ENCODE measurements around the gene METTL16.
"Not testable (repeated sequence)": the region's sequence is repeated elsewhere in the genome, so short reads cannot be mapped to it uniquely, and the experiment has no call there.

The METTL16 gene

DNA sequence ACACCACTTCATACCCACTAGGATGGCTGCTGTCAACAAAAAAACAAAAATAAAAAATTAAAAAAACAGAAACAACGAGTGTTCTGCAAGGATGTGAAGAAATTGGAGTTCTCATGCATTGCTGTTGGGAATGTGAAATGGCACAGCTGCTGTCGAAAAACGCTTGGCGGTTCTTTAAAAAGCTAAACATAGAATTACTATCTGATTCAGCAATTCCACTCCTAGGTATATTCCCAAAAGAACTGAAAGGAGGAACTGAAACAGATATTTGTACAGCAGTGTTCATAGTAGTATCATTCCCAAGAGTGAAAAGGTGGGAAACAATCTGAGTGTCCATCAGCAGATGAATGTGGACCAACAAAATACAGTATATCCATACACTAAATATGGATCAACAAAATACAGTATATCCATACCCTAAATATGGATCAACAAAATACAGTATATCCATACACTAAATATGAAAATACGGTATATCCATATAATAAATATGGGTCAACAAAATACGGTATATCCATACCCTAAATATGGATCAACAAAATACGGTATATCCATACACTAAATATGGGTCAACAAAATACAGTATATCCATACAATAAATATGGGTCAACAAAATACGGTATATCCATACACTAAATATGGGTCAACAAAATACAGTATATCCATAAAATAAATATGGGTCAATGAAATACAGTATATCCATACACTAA, 8.7 kb downstream of the METTL16 start:
- no peak for DNase-seq

- no peak for DNase-seq
Observed at GRCh38 chr17:2500446-2500845, 11.2 kb downstream of the METTL16 start.

DNA sequence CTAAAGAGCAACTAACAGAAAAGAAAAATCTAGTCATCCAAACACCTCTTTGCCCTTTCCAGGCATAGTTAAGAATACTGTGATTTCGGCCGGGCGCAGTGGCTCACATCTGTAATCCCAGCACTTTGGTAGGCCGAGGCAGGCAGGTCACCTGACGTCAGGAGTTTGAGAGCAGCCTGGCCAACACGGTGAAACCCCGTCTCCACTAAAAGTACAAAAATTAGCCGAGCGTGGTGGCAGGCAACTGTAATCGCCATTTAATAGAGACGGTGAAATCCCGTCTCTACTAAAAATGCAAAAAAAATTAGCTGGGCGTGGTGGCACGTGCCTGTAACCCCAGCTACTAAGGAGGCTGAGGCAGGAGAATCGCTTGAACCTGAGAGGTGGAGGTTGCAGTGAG, 22.4 kb downstream of the METTL16 start:
- DNase-seq: not testable (repeated sequence)

DNA sequence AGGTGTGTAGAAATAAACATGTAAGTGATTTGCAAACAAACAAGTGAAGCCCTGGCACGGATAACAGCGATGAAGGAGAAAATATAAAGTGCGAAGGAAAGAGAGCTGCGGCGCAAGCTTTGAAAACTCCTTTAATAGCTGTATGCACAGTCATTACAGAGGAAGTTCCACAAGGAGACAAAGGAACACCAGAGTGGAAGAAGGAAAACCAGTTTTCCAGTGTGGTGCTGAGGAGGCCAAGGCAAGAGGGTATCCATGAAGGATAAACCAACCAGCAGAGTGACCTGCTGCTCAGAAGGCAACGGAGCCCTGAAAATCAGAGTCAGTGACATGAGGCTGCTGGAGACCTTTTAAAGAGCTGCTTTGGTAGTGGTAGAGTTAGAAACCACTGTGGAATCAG, 24.4 kb downstream of the METTL16 start:
- no peak for DNase-seq

- not testable (repeated sequence) for DNase-seq
Observed at GRCh38 chr17:2486709-2487108, 25.0 kb downstream of the METTL16 start.

GRCh38 chr17:2485970-2486369, 25.7 kb downstream of the METTL16 start:
- DNase-seq: no peak

GRCh38 chr17:2485543-2485942, 26.1 kb downstream of the METTL16 start:
- DNase-seq: no peak

DNA sequence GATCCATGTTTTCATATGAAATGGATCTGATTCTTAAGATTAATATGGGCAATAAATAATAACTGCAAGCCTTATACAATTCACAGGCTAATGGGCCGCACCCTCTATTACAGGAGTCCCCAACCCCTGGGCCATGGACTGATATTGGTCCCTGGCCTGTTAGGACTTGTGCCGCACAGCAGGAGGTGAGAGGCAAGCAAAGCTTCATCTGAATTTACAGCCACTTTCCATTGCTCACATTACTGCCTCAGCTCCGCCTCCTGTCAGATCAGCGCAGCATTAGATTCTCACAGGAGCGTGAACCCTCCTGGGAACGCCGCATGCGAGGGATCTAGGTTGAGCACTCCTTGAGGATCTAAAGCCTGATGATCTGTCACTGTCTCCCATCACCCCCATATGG, 26.8 kb downstream of the METTL16 start:
- DNase-seq: no peak

GRCh38 chr17:2483084-2483483, 28.6 kb downstream of the METTL16 start:
- DNase-seq: no peak

GRCh38 chr17:2482218-2482617, 29.5 kb downstream of the METTL16 start:
- no peak for DNase-seq

DNA sequence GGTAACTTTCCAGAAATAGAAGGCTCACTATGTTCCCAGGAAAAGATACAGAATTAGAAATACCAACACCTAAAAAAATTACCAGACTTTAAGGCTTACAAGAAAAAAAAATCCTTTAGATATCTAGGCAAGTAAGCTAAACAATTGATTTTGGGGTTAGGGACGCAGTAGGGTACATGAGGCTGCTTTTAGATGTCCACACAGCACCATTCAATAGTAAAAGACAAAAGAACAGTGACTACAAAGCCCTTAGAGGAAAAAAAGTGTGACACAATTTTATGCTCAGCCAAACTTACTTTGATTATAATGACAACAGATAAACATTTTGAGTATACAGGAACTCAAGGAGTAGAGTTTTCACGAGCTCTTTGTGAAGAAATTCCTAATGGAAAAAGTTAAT, 29.9 kb downstream of the METTL16 start:
- DNase-seq: no peak

GRCh38 chr17:2478458-2478857, 33.2 kb downstream of the METTL16 start:
- DNase-seq: no peak

GRCh38 chr17:2475056-2475455, 36.6 kb downstream of the METTL16 start:
- DNase-seq: no peak

DNA sequence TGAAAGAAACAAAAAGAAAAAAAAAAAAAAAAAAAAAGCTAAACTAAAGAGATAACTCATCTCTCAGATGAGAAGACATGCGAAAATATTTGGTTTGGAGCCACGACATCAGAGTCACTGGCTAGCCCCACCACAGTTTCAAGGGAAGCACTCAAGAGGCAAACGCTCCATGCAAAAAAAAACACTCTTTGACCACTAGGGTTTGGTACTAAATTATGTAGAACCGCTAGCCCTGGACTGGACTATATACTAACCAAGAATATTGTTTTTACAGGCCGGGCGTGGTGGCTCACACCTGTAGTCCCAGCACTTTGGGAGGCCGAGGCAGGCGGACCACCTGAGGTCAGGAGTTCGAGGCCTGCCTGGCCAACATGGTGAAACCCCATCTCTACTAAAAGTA, 37.3 kb downstream of the METTL16 start:
- DNase-seq: no peak

DNA sequence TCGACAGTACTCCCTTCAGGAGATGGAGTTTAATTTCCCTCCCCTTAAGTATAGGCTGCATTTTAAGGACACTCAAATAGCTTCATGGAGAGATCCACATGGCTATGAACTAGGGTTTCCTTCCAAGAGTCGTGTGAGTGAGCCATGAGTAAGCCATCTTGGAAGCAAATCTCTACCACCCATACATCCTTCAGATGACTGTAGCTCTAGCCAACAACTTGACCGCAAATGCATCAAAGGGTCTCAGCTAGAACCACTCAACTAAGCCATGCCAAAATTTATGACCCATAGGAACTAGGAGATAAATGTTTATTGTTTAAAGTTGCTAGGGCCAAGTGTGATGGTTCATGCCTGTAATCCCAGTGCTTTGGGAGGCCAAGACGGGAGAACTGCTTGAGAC, 43.4 kb downstream of the METTL16 start:
- DNase-seq: no peak

GRCh38 chr17:2466931-2467330, 44.8 kb downstream of the METTL16 start:
- DNase-seq: no peak

GRCh38 chr17:2462481-2462880, 49.2 kb downstream of the METTL16 start:
- no peak for DNase-seq

GRCh38 chr17:2459917-2460271, 51.8 kb downstream of the METTL16 start:
- no peak for DNase-seq

- DNase-seq: no peak
Observed at GRCh38 chr17:2457913-2458312, 53.8 kb downstream of the METTL16 start.

- DNase-seq: no peak
Observed at GRCh38 chr17:2456475-2456874, 55.2 kb downstream of the METTL16 start.

- DNase-seq: no peak
Observed at GRCh38 chr17:2455956-2456355, 55.7 kb downstream of the METTL16 start.

GRCh38 chr17:2453866-2454265, 57.8 kb downstream of the METTL16 start:
- no peak for DNase-seq

- no peak for DNase-seq
Observed at GRCh38 chr17:2453325-2453724, 58.4 kb downstream of the METTL16 start.

- DNase-seq: no peak
Observed at GRCh38 chr17:2452216-2452750, 59.4 kb downstream of the METTL16 start.

DNA sequence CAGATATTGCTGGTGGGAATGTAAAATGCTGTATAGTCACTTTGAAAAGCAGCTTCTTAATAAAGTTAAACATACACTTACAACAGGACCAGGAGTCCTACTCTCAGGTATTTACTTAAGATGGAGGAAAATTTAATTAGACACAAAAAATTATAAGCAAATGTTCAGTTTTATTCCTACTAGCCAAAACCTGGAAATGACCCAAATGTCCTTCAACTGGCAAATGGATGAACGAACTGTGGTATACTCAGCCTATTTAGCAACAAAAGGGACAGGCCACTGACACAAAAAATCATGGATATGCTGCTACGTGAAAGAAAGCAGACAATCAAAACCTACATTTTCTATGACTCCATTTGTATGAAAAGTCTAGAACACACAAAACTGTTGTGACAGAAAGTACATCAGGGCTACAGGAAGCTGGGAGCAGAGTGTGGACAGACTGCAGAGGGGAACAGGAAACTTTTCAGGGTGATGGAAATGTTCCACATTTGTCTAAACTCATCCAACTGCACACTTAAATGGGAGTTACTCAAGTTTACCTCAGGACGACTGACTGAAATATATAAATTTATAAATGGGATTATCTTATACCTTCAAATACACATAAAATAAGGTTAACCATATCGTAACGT, 61.6 kb downstream of the METTL16 start:
- no peak for DNase-seq
